Right atrium auricular region (tissue), 2 donors: ENCODE data around the gene PDZD7. TPM values are rescaled to one million over a fixed set of nuclear protein-coding genes. Genes with fewer than 3 reads are reported as not detected.
"Not testable (repeated sequence)": the region's sequence is repeated elsewhere in the genome, so short reads cannot be mapped to it uniquely, and the experiment has no call there.

Experiments
- DNase-seq: peaks from one replicate; pipeline ENCODE4 v3.0.0-alpha.2; 2019; ENCODE audit warnings: low spot score
- H3K27ac ChIP-seq, 2 donors: fragments of 200-600 bp; sonication (generic); 1 replicate in 1 of 2; 2 replicates in 1 of 2; pipeline ENCODE4 v1.5.1; 2016 to 2019
- H3K27me3 ChIP-seq, 2 donors: fragments of 200-600 bp; sonication (generic); one replicate each; pipeline versions ENCODE4 v1.5.1 to v1.6.0; 2017 to 2019
- H3K36me3 ChIP-seq: fragments of 200-600 bp; sonication (generic); one replicate; pipeline ENCODE4 v1.5.1; 2016
- H3K4me1 ChIP-seq, 2 donors: fragments of 200-600 bp; sonication (generic); one replicate each; pipeline versions ENCODE4 v1.5.1 to v1.6.0; 2017 to 2019
- H3K4me3 ChIP-seq, 2 donors: fragments of 200-600 bp; sonication (generic); 1 replicate in 1 of 2; 2 replicates in 1 of 2; pipeline ENCODE4 v1.5.1; 2017 to 2019; ENCODE audit warnings: mild to moderate bottlenecking in 1 of 2, moderate library complexity in 1 of 2
- H3K9me3 ChIP-seq, 2 donors: fragments of 200-600 bp; sonication (generic); one replicate each; pipeline ENCODE4 v1.5.1; 2019
- total RNA-seq, 2 donors: library from RNA; depleted of rRNA; stranded (reverse); fragments of >200 nt; gene quantifications; one replicate each; pipeline ENCODE4 v1.1.0, GENCODE V29; 2016
- TF ChIP-seq, protein P1 (sequence below), 2 donors: fragments of 200-600 bp; sonication (generic); IDR thresholded peaks; one replicate each; pipeline ENCODE4 v1.5.1; 2019; ENCODE audit warnings: antibody characterized with exemption in 2 of 2

The PDZD7 gene
- total RNA-seq, 2 donors from 2014 or later, result 0.59 to 1.3 TPM

- H3K9me3 ChIP-seq, result no peaks in the 10 kb centered on the region
- H3K4me1 ChIP-seq, result no peaks in the 10 kb centered on the region
- TF ChIP-seq, protein P1, sequence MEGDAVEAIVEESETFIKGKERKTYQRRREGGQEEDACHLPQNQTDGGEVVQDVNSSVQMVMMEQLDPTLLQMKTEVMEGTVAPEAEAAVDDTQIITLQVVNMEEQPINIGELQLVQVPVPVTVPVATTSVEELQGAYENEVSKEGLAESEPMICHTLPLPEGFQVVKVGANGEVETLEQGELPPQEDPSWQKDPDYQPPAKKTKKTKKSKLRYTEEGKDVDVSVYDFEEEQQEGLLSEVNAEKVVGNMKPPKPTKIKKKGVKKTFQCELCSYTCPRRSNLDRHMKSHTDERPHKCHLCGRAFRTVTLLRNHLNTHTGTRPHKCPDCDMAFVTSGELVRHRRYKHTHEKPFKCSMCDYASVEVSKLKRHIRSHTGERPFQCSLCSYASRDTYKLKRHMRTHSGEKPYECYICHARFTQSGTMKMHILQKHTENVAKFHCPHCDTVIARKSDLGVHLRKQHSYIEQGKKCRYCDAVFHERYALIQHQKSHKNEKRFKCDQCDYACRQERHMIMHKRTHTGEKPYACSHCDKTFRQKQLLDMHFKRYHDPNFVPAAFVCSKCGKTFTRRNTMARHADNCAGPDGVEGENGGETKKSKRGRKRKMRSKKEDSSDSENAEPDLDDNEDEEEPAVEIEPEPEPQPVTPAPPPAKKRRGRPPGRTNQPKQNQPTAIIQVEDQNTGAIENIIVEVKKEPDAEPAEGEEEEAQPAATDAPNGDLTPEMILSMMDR (IDR thresholded peaks at IDR 0.05), result no peak
- peaks cover 22% of the 10 kb centered on the region for H3K36me3 ChIP-seq
- no peak overlapping the region for H3K4me3 ChIP-seq
- H3K27me3 ChIP-seq, result no peaks in the 10 kb centered on the region
- DNase-seq, result no peak
- H3K27ac ChIP-seq, result no peak overlapping the region
These were observed 51.1 kb downstream of the PDZD7 start for GRCh38 chr10:100979791-100980272.

DNA sequence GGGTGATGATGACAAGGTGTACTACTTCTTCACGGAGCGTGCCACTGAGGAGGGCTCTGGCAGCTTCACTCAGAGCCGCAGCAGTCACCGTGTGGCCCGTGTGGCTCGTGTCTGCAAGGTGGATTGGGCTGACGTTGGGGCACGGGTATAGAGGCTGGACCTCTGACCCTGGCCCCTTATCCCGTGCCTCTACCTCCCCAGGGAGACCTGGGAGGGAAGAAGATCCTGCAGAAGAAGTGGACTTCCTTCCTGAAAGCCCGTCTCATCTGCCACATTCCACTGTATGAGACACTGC is 52.1 kb downstream of the PDZD7 start:
- Histone ChIP-seq H3K36me3 (peaks cover 21% of the 10 kb centered on the region), H3K9me3 (no peaks in the 10 kb centered on the region), H3K4me3 (no peak overlapping the region), H3K27me3 (no peaks in the 10 kb centered on the region), H3K4me1 (no peaks in the 10 kb centered on the region), H3K27ac (no peak overlapping the region)
- DNase-seq, result no peak
- TF ChIP-seq, protein P1 (IDR thresholded peaks at IDR 0.05), result no peak

DNA sequence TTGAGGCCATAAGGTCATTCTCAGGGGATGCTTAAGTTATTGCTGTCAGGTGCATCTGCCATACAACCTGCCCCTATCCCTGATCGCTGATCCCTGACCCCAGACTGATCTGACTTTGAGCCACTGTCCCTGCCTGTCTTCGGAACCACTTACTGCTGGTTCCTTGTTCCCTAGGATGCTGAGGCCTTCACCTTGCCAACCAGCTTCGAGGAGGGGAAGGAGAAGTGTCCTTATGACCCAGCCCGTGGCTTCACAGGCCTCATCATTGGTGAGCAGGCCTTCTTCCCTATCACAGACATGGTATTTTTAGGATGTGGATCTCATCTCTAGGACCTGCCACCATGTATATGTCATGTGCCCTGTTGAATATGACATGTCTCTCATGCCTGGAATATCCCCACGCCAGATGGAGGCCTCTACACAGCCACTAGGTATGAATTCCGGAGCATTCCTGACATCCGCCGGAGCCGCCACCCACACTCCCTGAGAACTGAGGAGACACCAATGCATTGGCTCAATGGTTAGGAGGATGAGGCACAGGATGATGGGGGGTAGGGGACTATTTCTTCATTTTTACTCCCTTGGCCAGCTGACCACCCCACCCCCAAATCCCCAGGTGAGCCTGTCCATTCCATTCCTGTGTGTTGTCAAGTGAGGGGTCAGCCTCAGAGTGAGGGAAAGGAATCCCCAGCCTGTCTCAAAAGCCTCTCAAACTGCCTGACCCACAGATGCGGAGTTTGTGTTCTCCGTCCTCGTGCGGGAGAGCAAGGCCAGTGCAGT is 52.6 kb downstream of the PDZD7 start:
- no peak for DNase-seq
- no peaks in the 10 kb centered on the region for H3K9me3 ChIP-seq
- H3K4me3 ChIP-seq, result no peak overlapping the region
- no peaks in the 10 kb centered on the region for H3K4me1 ChIP-seq
- no peak overlapping the region for H3K27ac ChIP-seq
- H3K27me3 ChIP-seq, result no peaks in the 10 kb centered on the region
- H3K36me3 ChIP-seq, result peaks cover 16% of the 10 kb centered on the region
- TF ChIP-seq, protein P1 (IDR thresholded peaks at IDR 0.05), result no peak

DNA sequence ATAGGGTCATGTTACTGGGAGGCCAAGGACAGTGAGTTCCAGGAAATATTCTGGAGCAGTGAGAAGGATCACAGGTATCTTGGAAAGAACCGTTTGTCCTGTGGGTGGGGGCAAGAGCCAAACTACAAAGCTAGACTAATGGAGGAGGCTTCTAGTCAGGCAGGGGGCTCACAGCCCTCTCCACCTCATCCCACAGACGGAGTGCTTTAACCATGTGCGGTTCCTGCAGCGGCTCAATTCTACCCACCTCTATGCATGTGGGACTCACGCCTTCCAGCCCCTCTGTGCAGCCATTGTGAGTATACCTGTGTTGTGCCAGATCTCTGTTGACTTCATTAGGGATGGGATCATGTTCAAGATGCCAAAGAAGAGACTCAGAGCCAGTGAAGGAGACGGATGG is 53.5 kb downstream of the PDZD7 start:
- no peak overlapping the region for H3K27ac ChIP-seq
- TF ChIP-seq, protein P1 (IDR thresholded peaks at IDR 0.05), result no peak
- no peaks in the 10 kb centered on the region for H3K4me1 ChIP-seq
- no peaks in the 10 kb centered on the region for H3K9me3 ChIP-seq
- peaks cover 14% of the 10 kb centered on the region for H3K36me3 ChIP-seq
- no peaks in the 10 kb centered on the region for H3K27me3 ChIP-seq
- no peak for DNase-seq
- H3K4me3 ChIP-seq, result no peak overlapping the region

- Histone ChIP-seq H3K36me3 (peaks cover 14% of the 10 kb centered on the region), H3K4me1 (no peaks in the 10 kb centered on the region), H3K9me3 (no peaks in the 10 kb centered on the region), H3K4me3 (no peak overlapping the region), H3K27ac (no peak overlapping the region), H3K27me3 (no peaks in the 10 kb centered on the region)
- DNase-seq, result no peak
- TF ChIP-seq, protein P1 (IDR thresholded peaks at IDR 0.05), result no peak
These were observed 54.0 kb downstream of the PDZD7 start for GRCh38 chr10:100976906-100977305.

DNA sequence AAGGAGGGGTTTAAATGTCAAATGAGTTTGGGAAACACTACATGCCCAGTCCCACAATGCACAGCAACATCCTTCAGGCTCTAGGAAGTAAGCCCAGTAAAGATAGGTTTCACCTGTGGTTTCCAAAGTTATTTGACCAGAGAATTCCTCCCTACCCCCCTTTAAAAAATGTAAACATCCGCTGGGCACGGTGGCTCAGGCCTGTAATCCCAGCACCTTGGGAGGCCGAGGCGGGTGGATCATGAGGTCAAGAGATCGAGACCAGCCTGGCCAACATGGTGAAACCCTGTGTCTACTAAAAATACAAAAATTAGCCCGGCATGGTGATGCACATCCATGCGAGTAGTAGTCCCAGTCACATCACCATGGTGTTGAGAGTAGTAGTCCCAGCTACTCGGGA is 55.5 kb downstream of the PDZD7 start:
- H3K27ac ChIP-seq, H3K9me3 ChIP-seq, DNase-seq, H3K4me3 ChIP-seq, H3K4me1 ChIP-seq, H3K27me3 ChIP-seq, H3K36me3 ChIP-seq: not testable (repeated sequence)
